ENCODE measurements around the gene SMAGP.

The SMAGP gene

GRCh38 chr12:51195841-51196240, 74.4 kb downstream of the SMAGP start:
- TF ChIP-seq CTCF (conservative IDR thresholded peaks at IDR 0.05), result no peak
- no peak overlapping the region for H3K27ac ChIP-seq
